Airway epithelial cell (primary cell): ENCODE measurements around the gene FNBP1L. TPM values are rescaled to one million over a fixed set of nuclear protein-coding genes. Genes with fewer than 3 reads are reported as not detected.

Source experiments
- total RNA-seq: library from RNA; depleted of rRNA; stranded (reverse); fragments of >200 nt; gene quantifications from 2 replicates; pipeline ENCODE4 v1.2.3, GENCODE V29; 2015

The FNBP1L gene
- total RNA-seq: 18.9 and 23.4 TPM in 2 replicates

DNA sequence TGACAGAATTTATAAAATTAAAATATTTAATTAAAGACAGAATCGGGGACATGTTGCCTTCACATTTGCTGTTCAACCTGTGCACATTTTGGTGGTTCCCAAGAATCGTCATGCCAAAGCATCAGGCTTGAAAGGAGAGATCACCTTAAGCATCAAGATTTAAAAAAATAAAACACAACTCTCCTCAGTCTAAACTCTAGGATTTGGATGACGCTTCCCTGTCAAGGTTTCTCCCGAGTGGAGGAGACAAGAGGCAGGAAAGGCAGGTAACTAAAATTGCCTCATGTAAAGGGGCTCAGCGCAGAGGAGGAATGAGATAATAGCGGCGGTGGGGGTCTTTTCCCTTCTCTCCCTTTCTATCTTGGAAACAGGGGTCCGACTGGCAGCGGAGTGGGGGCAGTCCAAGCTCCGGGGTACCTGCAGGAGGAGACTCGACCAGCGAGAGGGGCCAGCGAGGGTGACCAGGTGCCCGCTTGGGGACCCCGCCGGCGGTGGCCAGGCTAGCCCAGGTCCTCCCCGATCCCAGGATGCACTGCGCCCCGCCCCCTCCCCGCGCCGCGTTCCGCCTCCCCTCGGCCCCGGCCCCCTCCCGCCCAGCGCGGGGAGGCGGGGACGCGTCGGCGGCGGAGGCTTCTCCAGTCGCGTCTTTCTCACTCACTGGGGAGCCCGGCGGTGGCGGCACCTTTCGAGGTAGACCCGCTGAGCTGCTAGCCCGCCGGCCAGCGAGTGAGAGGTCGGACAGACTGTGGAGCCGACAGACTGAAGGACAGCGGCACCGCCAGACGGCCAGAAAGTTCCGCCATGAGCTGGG, at the start of gene FNBP1L:
TSS of gene FNBP1L (plus strand) at position 638 of the 811 bp plus-strand sequence. CDS start at position 802, 164 bp downstream.

Other genes starting within 250 kb of the FNBP1L start
- 41.8 and 49.1 TPM in 2 replicates for gene DR1, start 102.2 kb upstream of the FNBP1L start, total RNA-seq
- 80.2 and 95.4 TPM in 2 replicates for gene BCAR3, start 233.7 kb downstream of the FNBP1L start, total RNA-seq